Activated naive CD8-positive, alpha-beta T cell (primary cell): ENCODE results near the gene LSP1.
"Not testable (repeated sequence)": the region's sequence is repeated elsewhere in the genome, so short reads cannot be mapped to it uniquely, and the experiment has no call there.

Experiments
- H3K27ac Mint-ChIP-seq: one replicate; pipeline ENCODE4 v1.8.0; 2021; ENCODE audit warnings: mixed read lengths
- H3K27me3 Mint-ChIP-seq: one replicate; pipeline ENCODE4 v1.8.0; 2021; ENCODE audit warnings: mixed read lengths
- H3K36me3 Mint-ChIP-seq: one replicate; pipeline ENCODE4 v1.8.0; 2021; ENCODE audit warnings: mixed read lengths
- H3K4me1 Mint-ChIP-seq: one replicate; pipeline ENCODE4 v1.8.0; 2021; ENCODE audit warnings: low read depth, mixed read lengths
- H3K4me3 Mint-ChIP-seq: one replicate; pipeline ENCODE4 v1.8.0; 2021; ENCODE audit warnings: mild to moderate bottlenecking, mixed read lengths
- H3K9me3 Mint-ChIP-seq: one replicate; pipeline ENCODE4 v1.8.0; 2021; ENCODE audit warnings: low read depth, mixed read lengths

The LSP1 gene

DNA sequence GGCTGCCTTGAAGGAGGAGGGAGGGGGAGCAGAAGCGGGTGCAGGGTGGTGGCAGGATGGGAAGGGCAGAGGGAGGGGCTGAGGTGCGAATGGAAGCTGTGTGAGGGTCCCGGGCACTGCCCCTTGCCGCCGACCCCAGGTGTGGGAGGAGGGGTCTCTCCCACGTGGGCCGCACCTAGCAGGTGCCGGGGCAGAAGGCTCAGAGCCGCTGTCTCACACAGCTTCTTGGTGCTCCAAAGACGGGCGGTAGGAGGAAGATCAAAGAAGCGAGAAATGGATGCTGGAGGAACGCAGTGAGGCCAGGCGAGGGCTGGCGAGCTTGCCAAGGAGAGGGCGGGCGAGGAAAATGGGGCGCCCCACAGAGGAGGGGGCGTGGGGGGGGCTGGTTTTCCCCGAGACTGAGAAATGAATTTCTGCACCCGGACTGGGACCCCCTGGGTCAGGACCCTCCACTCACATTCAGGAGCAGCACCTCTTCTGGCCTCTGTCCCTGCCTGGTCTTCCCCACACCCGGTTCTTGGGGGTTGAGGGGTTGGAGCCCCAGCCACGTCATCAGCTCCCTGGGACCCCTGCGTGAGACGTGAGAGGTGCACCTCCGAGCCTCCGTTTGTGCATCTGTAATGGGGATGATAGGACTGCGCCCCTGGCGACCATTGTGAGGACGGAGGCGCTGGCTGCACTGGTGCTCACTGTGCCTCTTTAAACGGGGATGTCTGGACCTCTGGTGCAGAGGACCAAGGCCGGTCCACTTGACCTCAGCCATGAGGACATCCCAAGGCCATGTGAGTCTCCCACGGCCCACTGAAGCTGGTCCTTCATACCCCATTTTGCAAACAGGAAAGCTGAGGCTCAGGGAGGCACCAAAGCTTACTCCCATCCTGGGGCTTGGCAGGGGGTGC is 16.8 kb downstream of the LSP1 start:
- H3K4me1 Mint-ChIP-seq: peaks cover 47% of the 10 kb centered on the region
- H3K36me3 Mint-ChIP-seq: no peaks in the 10 kb centered on the region

DNA sequence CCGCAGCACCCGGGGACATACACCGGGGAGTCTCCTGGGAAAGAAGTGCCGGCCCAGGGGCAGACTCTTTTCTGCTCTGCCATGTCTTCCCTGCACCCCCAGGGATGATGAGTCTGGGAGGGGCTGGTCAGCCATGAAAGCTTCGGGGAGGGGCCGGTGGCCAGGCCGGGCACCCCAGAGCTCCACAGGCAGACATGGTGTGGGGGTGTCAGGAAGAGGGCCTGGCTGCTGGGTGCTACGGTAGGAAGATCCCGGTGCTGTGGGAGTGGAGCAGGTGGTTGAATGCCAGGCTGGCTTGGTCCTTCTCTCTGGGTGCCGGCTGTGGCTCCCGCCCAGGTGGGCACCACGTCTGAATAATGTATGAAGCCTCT is 17.4 kb downstream of the LSP1 start:
- no peaks in the 10 kb centered on the region for H3K9me3 Mint-ChIP-seq
- H3K36me3 Mint-ChIP-seq: no peaks in the 10 kb centered on the region
- H3K4me1 Mint-ChIP-seq: peaks cover 49% of the 10 kb centered on the region
- no peaks in the 10 kb centered on the region for H3K27me3 Mint-ChIP-seq
- H3K4me3 Mint-ChIP-seq: peak overlapping the region; percentile 80
- no peak overlapping the region for H3K27ac Mint-ChIP-seq

More for the DNA sequence above, 16.8 kb downstream of the LSP1 start:
- peak overlapping the region; percentile 80 for H3K4me3 Mint-ChIP-seq
- no peaks in the 10 kb centered on the region for H3K9me3 Mint-ChIP-seq
- H3K27ac Mint-ChIP-seq: no peak overlapping the region
- H3K27me3 Mint-ChIP-seq: no peaks in the 10 kb centered on the region

DNA sequence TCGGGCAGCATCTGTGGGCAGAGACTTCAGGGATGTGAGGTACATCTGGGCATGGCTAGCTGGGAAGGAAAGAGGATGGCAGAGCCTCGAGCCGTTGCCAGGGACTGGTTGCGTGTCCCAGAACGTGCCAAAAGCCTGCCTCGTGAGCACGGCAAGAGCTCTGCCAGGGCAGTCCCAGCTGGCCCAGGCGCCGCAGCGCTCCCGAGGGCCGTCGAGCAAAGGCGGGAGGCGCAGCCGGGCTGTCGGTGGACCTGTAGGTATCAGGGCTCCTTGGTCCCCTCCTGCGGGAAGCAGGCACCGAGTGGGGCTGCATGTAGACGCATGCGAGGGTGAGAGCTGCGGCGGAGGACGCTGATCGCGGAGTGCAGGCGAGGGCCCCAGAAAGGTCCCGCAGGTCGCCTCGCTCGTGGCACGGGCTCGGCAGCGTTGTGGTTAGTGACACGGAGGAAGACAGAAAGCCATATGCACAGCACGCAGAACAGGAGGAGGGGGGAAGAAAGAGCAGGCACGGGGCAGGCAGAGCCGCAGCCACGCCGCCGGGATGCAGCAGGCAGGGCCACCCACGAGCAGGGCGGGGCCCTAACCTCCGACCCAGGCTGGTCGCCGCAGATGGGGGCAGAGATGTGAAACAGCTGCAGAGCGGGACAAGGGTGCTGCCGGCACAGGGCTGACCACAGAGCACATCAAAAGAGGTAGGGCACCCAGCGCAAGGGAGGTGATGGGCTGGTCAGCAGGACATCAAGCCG is 18.0 kb downstream of the LSP1 start:
- H3K4me3 Mint-ChIP-seq: peak overlapping the region; percentile 80
- H3K27ac Mint-ChIP-seq: peak overlapping the region; percentile 89
- no peaks in the 10 kb centered on the region for H3K9me3 Mint-ChIP-seq
- no peaks in the 10 kb centered on the region for H3K27me3 Mint-ChIP-seq
- no peaks in the 10 kb centered on the region for H3K36me3 Mint-ChIP-seq
- peaks cover 48% of the 10 kb centered on the region for H3K4me1 Mint-ChIP-seq

DNA sequence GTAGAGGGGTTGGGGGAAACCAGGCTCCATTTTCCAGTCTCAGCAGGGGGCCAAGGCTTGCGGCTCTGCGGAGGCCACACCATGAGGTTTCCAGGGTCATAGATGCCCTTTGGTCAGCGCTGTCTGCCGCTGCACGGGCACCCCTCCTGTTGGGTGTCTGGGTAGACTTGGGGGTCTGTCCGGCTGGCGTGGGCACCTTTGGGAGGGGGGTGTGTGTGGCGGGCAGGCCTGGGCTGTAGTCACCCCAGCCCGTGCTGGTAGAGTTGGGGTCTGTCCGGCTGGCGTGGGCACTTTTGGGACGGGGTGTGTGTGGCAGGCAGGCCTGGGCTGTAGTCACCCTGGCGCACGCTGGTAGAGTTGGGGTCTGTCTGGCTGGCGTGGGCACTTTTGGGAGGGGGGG is 18.6 kb downstream of the LSP1 start:
- H3K27ac Mint-ChIP-seq: no peak overlapping the region
- H3K36me3 Mint-ChIP-seq: no peaks in the 10 kb centered on the region
- no peak overlapping the region for H3K4me3 Mint-ChIP-seq
- H3K9me3 Mint-ChIP-seq: no peaks in the 10 kb centered on the region
- H3K4me1 Mint-ChIP-seq: peaks cover 48% of the 10 kb centered on the region
- no peaks in the 10 kb centered on the region for H3K27me3 Mint-ChIP-seq

DNA sequence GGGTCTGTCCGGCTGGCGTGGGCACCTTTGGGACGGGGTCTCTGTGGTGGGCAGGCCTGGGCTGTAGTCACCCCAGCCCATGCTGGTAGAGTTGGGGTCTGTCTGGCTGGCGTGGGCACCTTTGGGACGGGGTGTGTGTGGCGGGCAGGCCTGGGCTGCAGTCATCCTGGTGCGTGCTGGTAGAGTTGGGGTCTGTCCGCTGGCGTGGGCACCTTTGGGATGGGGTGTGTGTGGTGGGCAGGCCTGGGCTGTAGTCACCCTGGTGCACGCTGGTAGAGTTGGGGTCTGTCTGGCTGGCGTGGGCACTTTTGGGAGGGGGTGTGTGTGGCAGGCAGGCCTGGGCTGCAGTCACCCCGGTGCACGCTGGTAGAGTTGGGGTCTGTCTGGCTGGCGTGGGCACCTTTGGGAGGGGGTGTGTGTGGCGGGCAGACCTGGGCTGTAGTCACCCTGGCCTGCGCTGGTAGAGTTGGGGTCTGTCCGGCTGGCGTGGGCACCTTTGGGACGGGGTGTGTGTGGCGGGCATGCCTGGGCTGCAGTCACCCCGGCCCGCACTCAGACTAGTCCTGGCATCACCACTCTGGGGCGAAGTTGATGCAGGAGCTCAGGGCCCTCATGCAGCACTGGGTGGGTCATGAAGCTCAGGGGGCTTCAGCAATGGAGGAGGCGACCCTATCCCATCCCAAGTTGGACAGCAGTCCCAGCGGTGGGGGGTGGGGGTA is 19.5 kb downstream of the LSP1 start:
- H3K4me3 Mint-ChIP-seq: no peak overlapping the region
- H3K27ac Mint-ChIP-seq: peak overlapping the region; percentile 34
- H3K27me3 Mint-ChIP-seq: no peaks in the 10 kb centered on the region
- H3K9me3 Mint-ChIP-seq: no peaks in the 10 kb centered on the region
- peaks cover 46% of the 10 kb centered on the region for H3K4me1 Mint-ChIP-seq
- no peaks in the 10 kb centered on the region for H3K36me3 Mint-ChIP-seq

DNA sequence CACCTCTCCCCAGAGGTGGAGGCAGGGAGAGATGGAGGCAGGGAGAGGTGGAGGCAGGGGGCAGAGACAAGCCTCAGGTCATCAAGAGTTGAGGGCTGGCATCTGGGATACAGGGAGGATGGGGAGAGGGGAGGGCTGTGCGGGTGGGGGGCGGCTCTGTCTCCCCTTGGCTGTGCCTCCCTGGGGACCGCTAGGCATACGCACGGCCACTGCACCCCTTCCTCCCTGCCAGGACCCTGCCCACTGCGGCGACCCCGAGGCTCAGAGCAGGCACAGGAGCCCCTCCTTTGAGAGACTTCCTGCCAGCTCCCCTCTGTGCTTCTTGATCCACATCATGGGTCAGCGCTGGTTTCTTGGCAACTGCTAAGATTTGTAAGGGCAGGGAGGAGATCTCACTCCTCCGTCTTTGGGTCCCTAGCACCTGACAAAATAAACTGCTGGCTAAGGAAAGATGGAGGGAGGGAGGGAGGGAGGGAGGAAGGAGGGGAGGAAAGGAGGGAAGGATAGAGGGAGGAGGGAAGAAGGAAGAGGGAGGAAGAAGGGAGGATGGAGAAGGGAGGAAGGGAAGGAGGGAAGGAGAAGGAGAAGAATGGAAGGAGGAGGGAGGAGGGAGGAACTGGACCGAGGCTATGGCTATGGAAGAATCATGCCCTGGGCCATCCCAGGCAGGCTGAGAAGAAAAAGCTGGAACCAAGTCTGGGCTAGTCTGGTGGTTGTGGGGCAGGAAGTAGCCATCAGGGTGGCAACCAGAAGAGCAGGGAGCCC is 20.3 kb downstream of the LSP1 start:
- no peaks in the 10 kb centered on the region for H3K36me3 Mint-ChIP-seq
- H3K4me3 Mint-ChIP-seq: no peak overlapping the region
- H3K9me3 Mint-ChIP-seq: no peaks in the 10 kb centered on the region
- H3K27ac Mint-ChIP-seq: no peak overlapping the region
- H3K4me1 Mint-ChIP-seq: peaks cover 49% of the 10 kb centered on the region
- H3K27me3 Mint-ChIP-seq: no peaks in the 10 kb centered on the region

DNA sequence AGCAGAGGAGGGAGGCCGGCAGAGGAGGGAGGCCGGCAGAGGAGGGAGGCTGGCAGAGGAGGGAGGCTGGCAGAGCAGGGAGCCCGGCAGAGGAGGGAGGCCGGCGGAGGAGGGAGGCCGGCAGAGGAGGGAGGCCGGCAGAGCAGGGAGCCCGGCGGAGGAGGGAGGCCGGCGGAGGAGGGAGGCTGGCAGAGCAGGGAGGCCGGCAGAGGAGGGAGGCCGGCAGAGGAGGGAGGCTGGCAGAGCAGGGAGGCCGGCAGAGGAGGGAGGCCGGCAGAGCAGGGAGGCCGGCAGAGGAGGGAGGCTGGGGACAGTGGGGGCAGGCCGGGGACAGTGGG is 20.9 kb downstream of the LSP1 start:
- peaks cover 48% of the 10 kb centered on the region for H3K4me1 Mint-ChIP-seq
- not testable (repeated sequence) for H3K27ac Mint-ChIP-seq, H3K36me3 Mint-ChIP-seq, H3K4me3 Mint-ChIP-seq, H3K9me3 Mint-ChIP-seq, H3K27me3 Mint-ChIP-seq

DNA sequence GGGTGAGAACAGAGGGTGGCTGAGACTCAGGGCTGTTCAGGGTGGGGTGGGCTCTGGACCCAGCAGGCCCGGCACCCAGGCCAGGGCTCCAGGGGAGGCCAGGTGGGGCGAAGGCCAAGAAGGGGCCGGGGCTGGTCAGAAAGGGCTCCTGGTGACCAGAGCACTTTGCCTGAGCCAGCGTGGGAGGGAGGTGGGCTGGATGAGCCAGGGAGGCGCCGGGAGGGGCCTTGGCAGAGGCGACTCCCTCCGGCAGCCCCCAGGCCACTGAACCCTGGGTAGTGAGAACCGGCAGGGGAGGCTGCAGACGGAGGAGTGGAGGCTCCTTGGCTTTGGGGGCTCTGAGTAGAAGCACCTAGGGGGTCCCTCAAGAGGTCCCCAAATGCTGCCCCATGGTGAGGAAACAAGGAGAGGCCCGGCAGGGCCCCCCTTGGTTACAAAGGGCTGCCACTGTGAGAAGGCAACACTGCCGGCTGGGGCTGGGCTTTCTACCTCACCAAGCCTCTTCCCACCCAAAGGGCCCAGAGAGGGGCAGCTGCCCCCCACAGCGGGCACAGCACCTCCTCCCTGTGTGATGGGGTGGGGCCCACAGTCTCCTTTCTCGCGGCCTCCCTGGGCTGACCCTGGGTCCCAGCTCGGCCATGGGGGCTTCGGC is 21.7 kb downstream of the LSP1 start:
- not testable (repeated sequence) for H3K9me3 Mint-ChIP-seq, H3K27ac Mint-ChIP-seq, H3K27me3 Mint-ChIP-seq, H3K36me3 Mint-ChIP-seq, H3K4me3 Mint-ChIP-seq
- peaks cover 40% of the 10 kb centered on the region for H3K4me1 Mint-ChIP-seq

DNA sequence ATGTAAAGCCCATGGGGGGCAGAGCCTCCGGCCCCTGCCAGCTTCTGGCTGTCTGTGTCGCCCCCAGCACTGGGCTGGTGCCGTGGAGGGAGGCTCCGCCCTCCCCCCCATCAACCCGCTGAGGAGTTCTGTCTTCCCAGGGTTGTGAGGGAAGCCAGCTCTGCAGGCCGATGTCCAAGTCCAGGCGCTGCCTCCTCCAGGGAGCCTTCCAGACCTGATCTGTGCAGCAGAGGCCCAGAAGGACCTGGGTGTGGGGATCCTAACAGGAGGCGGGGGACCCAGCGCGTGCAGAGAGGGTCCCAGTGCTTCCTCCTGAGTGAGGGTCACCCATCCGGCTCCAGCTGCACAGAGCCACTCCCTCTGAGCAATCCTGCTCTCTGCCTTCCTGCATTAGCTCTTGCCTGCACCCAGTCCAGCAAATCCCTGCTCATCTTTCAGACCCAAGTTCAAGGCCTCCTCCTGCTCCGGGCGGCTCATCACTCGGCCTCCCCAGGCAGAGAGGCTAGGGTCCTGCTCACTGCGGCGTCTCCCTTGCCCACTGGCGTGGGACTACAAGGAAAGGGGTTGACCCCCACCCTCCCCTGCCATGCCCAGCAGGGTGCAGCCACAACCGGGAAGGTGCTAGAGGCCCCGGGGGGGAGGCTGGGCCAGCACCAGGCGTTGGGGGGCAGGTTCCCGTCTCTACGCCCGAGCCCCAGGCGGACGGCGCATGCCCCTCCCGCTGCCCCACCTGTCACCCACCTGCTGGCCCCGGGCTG is 22.4 kb downstream of the LSP1 start:
- H3K36me3 Mint-ChIP-seq: no peaks in the 10 kb centered on the region
- no peak overlapping the region for H3K27ac Mint-ChIP-seq
- H3K27me3 Mint-ChIP-seq: no peaks in the 10 kb centered on the region
- no peaks in the 10 kb centered on the region for H3K9me3 Mint-ChIP-seq
- H3K4me3 Mint-ChIP-seq: no peak overlapping the region
- H3K4me1 Mint-ChIP-seq: peaks cover 33% of the 10 kb centered on the region

DNA sequence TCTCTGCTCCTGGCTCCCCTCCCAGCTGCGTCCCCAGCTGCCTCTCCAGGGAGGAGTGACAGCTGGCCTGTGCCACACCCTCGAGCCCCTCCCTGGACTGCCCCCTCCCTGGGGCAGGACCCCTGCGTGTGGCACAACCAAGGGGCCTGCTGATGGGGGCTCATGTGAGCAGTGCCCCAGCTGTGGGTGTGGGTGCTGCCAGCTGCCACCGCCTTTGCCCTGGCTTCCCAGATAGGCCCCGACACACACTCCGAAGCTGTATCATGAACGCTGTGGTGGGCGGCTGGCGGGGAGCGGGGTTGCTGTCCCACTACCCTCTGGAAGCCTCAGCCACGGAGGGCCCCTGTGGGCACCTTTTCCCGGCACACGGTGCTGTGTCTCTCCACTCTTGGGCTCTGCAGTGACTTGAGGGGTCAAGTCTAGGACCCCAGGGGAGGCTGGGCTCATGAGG is 23.0 kb downstream of the LSP1 start:
- H3K27me3 Mint-ChIP-seq, H3K4me3 Mint-ChIP-seq, H3K27ac Mint-ChIP-seq, H3K36me3 Mint-ChIP-seq, H3K9me3 Mint-ChIP-seq: not testable (repeated sequence)
- peaks cover 29% of the 10 kb centered on the region for H3K4me1 Mint-ChIP-seq

DNA sequence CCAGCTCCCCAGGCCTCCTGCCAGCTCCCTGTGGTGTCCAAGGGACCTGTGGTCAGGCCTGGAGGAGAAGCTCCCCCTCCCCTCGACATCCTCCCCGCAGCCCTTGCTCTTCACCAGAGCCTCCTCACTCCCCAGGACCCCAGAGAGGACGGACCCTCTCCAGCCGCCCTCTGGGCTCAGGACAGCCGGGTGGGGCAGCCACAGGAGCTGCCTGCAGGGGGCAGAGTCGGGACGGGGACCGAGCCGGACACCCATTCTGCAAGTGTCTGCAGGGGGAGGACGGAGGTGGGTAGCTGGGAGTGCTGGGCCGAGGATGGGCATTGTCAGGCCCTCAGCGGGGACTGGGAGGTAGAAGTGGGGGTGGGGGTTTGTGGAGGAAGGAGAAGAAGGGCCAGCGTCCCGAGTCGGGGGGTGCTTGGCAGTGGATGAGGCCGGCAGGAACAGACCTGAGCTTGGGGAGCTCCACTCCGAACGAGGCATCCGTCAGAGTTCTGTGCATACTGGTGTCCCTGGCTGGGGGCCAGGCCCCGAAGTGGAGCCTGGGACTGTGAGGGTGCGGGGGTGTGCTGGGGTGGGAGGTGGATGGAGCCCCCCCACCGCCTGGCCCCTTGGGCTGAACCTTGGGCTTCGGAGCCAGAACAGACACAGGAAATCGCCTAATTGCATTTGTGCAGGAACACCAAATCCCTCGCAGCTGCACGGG is 23.6 kb downstream of the LSP1 start:
- Mint-ChIP-seq H3K4me3 (no peak overlapping the region), H3K9me3 (no peaks in the 10 kb centered on the region), H3K4me1 (peaks cover 25% of the 10 kb centered on the region), H3K27ac (no peak overlapping the region), H3K27me3 (no peaks in the 10 kb centered on the region), H3K36me3 (no peaks in the 10 kb centered on the region)

DNA sequence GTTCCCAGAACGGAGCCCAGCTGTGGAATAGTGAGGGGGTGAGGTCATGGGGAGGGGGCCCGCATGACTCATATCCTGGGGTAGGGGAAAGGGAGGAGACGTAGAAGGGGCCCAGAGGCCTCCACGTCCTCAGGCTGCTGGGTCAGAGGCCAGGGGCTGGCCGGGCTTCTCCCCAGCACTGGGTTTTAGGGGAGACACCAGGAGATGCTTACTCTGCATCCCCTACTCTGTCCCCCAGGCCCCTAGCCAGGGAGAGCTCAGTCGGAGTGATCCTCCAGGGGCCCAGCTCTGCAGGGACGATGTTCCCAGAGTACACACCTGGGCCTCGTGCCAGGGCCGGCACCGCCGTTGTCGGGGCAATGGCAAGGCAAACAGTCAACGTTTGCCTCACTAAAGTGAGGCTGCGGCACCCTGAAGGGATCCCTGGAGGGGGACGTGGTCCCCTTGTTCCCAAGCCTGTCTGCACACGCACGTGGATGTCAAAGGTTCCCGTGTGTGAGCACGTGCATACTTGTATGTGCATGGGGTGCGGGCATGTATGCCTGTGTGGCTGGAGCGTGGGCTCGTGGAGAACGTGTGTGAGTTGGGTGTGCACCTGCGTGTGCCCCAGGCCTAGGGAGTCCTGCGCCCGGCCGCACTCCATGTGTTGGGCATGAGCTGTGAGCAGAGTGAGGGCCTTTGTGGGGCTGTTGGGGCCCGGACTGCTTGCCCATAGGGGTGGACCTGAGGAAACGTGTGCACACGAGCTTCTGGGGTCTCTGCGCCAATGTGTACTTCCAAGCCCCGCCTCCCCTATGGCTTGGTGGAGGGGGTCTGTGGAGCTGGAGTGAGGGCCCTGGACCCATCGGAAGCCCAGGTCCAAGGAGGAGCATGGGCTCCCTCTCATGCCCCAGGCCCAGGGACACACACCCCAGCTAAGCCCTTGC is 24.6 kb downstream of the LSP1 start:
- no peaks in the 10 kb centered on the region for H3K36me3 Mint-ChIP-seq
- H3K27ac Mint-ChIP-seq: no peak overlapping the region
- no peaks in the 10 kb centered on the region for H3K27me3 Mint-ChIP-seq
- H3K4me3 Mint-ChIP-seq: no peak overlapping the region
- no peaks in the 10 kb centered on the region for H3K9me3 Mint-ChIP-seq
- H3K4me1 Mint-ChIP-seq: peaks cover 17% of the 10 kb centered on the region
